HepG2 (cell line): ENCODE measurements around the gene NUCB1. TPM values are rescaled to one million over a fixed set of nuclear protein-coding genes. Genes with fewer than 3 reads are reported as not detected.

Experiments used
- ATF3 ChIP-seq: sonication (generic); formaldehyde crosslinking; IDR thresholded peaks from 2 replicates; pipeline ENCODE4 v1.4.0; 2020; ENCODE audit warnings: missing genetic modification reagents
- ATF7 ChIP-seq, 2 experiments: fragments of 450-650 bp in 1 of 2; sonication (generic) in 1 of 2; formaldehyde crosslinking in 1 of 2; IDR thresholded peaks; 2 replicates each; pipeline versions ENCODE4 v1.4.0 to v1.6.1; 2016 to 2020; ENCODE audit warnings: antibody characterized with exemption in 1 of 2, mild to moderate bottlenecking in 1 of 2, missing genetic modification reagents in 1 of 2
- CHCHD3 ChIP-seq: sonication (generic); formaldehyde crosslinking; IDR thresholded peaks from 2 replicates; pipeline ENCODE4 v1.8.0; 2022; ENCODE audit warnings: mild to moderate bottlenecking, missing genetic modification reagents, moderate library complexity
- DMAP1 ChIP-seq: IDR thresholded peaks from 2 replicates; pipeline ENCODE4 v1.6.1; 2016
- ELF4 ChIP-seq: sonication (generic); formaldehyde crosslinking; IDR thresholded peaks from 2 replicates; pipeline ENCODE4 v1.5.0; 2020; ENCODE audit warnings: missing genetic modification reagents, mild to moderate bottlenecking, moderate library complexity, borderline replicate concordance
- ETS1 ChIP-seq: sonication (generic); formaldehyde crosslinking; IDR thresholded peaks from 2 replicates; pipeline ENCODE4 v1.4.0; 2020; ENCODE audit warnings: missing genetic modification reagents
- ETV6 ChIP-seq: sonication (generic); formaldehyde crosslinking; conservative IDR thresholded peaks from 2 replicates; pipeline ENCODE4 v1.4.0; 2020; ENCODE audit warnings: missing genetic modification reagents
- FOXK1 ChIP-seq: sonication (generic); formaldehyde crosslinking; IDR thresholded peaks from 2 replicates; pipeline ENCODE4 v1.4.0; 2020; ENCODE audit warnings: low read depth, missing genetic modification reagents, borderline replicate concordance
- GLMP ChIP-seq: sonication (generic); formaldehyde crosslinking; IDR thresholded peaks from 2 replicates; pipeline ENCODE4 v1.9.0; 2021; ENCODE audit warnings: missing genetic modification reagents, mild to moderate bottlenecking, borderline replicate concordance
- ISX ChIP-seq: sonication (generic); formaldehyde crosslinking; conservative IDR thresholded peaks from 2 replicates; pipeline ENCODE4 v1.5.0; 2020; ENCODE audit warnings: missing genetic modification reagents
- KLF9 ChIP-seq: IDR thresholded peaks from 2 replicates; pipeline ENCODE4 v1.6.1; 2016; ENCODE audit warnings: low read depth
- KMT2A ChIP-seq: sonication (generic); formaldehyde crosslinking; IDR thresholded peaks from 2 replicates; pipeline ENCODE4 v1.4.0; 2020; ENCODE audit warnings: missing genetic modification reagents
- MED8 ChIP-seq: sonication (generic); formaldehyde crosslinking; IDR thresholded peaks from 2 replicates; pipeline ENCODE4 v1.8.1; 2023; ENCODE audit warnings: mild to moderate bottlenecking, missing genetic modification reagents; ENCODE audit not compliant: insufficient replicate concordance
- MEF2D ChIP-seq: sonication (generic); formaldehyde crosslinking; IDR thresholded peaks from 2 replicates; pipeline ENCODE4 v1.5.1; 2020; ENCODE audit warnings: mild to moderate bottlenecking, missing genetic modification reagents
- NFIC ChIP-seq: IDR thresholded peaks from 2 replicates; pipeline ENCODE4 v1.6.1; 2012; ENCODE audit warnings: mild to moderate bottlenecking, low read length, inconsistent platforms
- NR0B2 ChIP-seq: sonication (generic); formaldehyde crosslinking; IDR thresholded peaks from 2 replicates; pipeline ENCODE4 v1.4.0; 2020; ENCODE audit warnings: mild to moderate bottlenecking, missing genetic modification reagents
- NRL ChIP-seq: sonication (generic); formaldehyde crosslinking; IDR thresholded peaks from 2 replicates; pipeline ENCODE4 v1.5.0; 2020; ENCODE audit warnings: missing genetic modification reagents, mild to moderate bottlenecking, moderate library complexity, borderline replicate concordance
- SAP130 ChIP-seq: IDR thresholded peaks from 2 replicates; pipeline ENCODE4 v1.6.1; 2016; ENCODE audit warnings: low read depth
- TFDP2 ChIP-seq: sonication (generic); formaldehyde crosslinking; IDR thresholded peaks from 2 replicates; pipeline ENCODE4 v1.4.0; 2020; ENCODE audit warnings: missing genetic modification reagents
- ZFP36 ChIP-seq: fragments of 150-350 bp; IDR thresholded peaks from 2 replicates; pipeline ENCODE4 v1.6.1; 2018; ENCODE audit warnings: borderline replicate concordance, low read length, low read depth; ENCODE audit not compliant: partially characterized antibody
- ZFP91 ChIP-seq: sonication (generic); formaldehyde crosslinking; IDR thresholded peaks from 2 replicates; pipeline ENCODE4 v1.9.0; 2022; ENCODE audit warnings: missing genetic modification reagents, mild to moderate bottlenecking, borderline replicate concordance
- ZNF432 ChIP-seq: sonication (generic); formaldehyde crosslinking; IDR thresholded peaks from 2 replicates; pipeline ENCODE4 v1.5.0; 2020; ENCODE audit warnings: missing genetic modification reagents, mild to moderate bottlenecking, borderline replicate concordance
- ZNF775 ChIP-seq: sonication (generic); formaldehyde crosslinking; IDR thresholded peaks from 2 replicates; pipeline ENCODE4 v1.4.0; 2020; ENCODE audit warnings: missing genetic modification reagents, mild to moderate bottlenecking, moderate library complexity, borderline replicate concordance
- ZNF792 ChIP-seq: IDR thresholded peaks from 2 replicates; pipeline ENCODE4 v1.6.1; 2016
- polyA plus RNA-seq, 8 experiments: library from polyadenylated mRNA; depleted of rRNA in 3 of 8; stranded (reverse) in 7 of 8; unstranded in 1 of 8; fragments of >200 nt; fragmentation: Illumina TruSeq in 4 of 8; extraction: Trizol in 4 of 8; gene quantifications; 2 replicates each; pipeline versions ENCODE4 v1.2.1 to v1.2.3, GENCODE V29; 2011 to 2016; ENCODE audit warnings: low read depth in 4 of 8, missing spikeins in 1 of 8, mixed read lengths in 1 of 8; ENCODE audit not compliant: insufficient read depth in 1 of 8
- total RNA-seq, 5 experiments: library from RNA; depleted of rRNA; stranded (reverse); fragments of >200 nt; fragmentation: Illumina TruSeq; extraction: Trizol; gene quantifications; 2 replicates each; pipeline ENCODE4 v1.2.3, GENCODE V29; 2016; ENCODE audit warnings: low read depth in 1 of 5

The NUCB1 gene
- total and polyA plus RNA-seq, 2 of the 13 experiments (the other 11 are each of a cell fraction or from before 2014, with no cell fraction given): 82.3 to 106 TPM

GRCh38 chr19:48967346-48968178, 67.5 kb downstream of the NUCB1 start (continued):
- TF ChIP-seq ZFP36 (no peak), NFIC (peak; percentile 22; the same call in 1 of the 2 replicates), SAP130 (CRISPR knock-in tag) (peak; percentile 56), MEF2D (CRISPR knock-in tag) (no peak), CHCHD3 (CRISPR knock-in tag) (no peak), NRL (CRISPR knock-in tag) (0 out of 2 replicates have a peak, but pooled peaks have one; percentile 57), ETS1 (CRISPR knock-in tag) (no peak; the same call in 1 of the 2 replicates), KMT2A (CRISPR knock-in tag) (no peak; the same call in 1 of the 2 replicates), NR0B2 (CRISPR knock-in tag) (0 out of 2 replicates have a peak, but pooled peaks have one; percentile 14), ELF4 (CRISPR knock-in tag) (no peak), ATF7 (IDR thresholded peaks at IDR 0.05) (no peak), ATF7 (CRISPR knock-in tag; IDR thresholded peaks at IDR 0.05) (no peak), ZNF432 (CRISPR knock-in tag) (no peak), ISX (CRISPR knock-in tag) (no peak), FOXK1 (CRISPR knock-in tag) (no peak), KLF9 (CRISPR knock-in tag) (no peak), ZFP91 (CRISPR knock-in tag) (peak; percentile 62; the same call in 1 of the 2 replicates), ETV6 (CRISPR knock-in tag) (no peak), GLMP (CRISPR knock-in tag) (no peak), ZNF775 (CRISPR knock-in tag) (no peak), DMAP1 (CRISPR knock-in tag) (no peak), MED8 (CRISPR knock-in tag) (peak; percentile 67), TFDP2 (CRISPR knock-in tag) (no peak), ATF3 (CRISPR knock-in tag) (no peak), ZNF792 (CRISPR knock-in tag) (no peak)
